HEK293T (cell line): Measurements from ENCODE around the gene LHX3.

ENCODE experiments used
- ARNT ChIP-seq: fragments of 450-650 bp; IDR thresholded peaks from 2 replicates; pipeline ENCODE4 v1.6.1; 2017; ENCODE audit warnings: mild to moderate bottlenecking
- FOXK2 ChIP-seq: fragments of 450-650 bp; IDR thresholded peaks from 2 replicates; pipeline ENCODE4 v1.6.1; 2016; ENCODE audit warnings: mild to moderate bottlenecking
- FOXM1 ChIP-seq: fragments of 450-650 bp; IDR thresholded peaks from 2 replicates; pipeline ENCODE4 v1.6.1; 2017; ENCODE audit warnings: mild to moderate bottlenecking, borderline replicate concordance
- LEF1 ChIP-seq: fragments of 450-650 bp; IDR thresholded peaks from 2 replicates; pipeline ENCODE4 v1.6.1; 2017; ENCODE audit warnings: mild to moderate bottlenecking, borderline replicate concordance
- SP1 ChIP-seq: fragments of 450-650 bp; IDR thresholded peaks from 2 replicates; pipeline ENCODE4 v1.6.1; 2017

- TF ChIP-seq FOXM1 (no peak), ARNT (no peak), LEF1 (no peak), FOXK2 (no peak), SP1 (no peak)
Measured at GRCh38 chr9:136199391-136200288, 5.3 kb downstream of the LHX3 start.
